Fibroblast of villous mesenchyme (primary cell): ENCODE results near the gene HYI. TPM values are rescaled to one million over a fixed set of nuclear protein-coding genes. Genes with fewer than 3 reads are reported as not detected.

ENCODE experiments used
- DNase-seq: peaks from one replicate; pipeline ENCODE4 v3.0.0-alpha.2; 2010; ENCODE audit warnings: low read depth
- H3K4me3 ChIP-seq: 2 replicates; pipeline ENCODE4 v1.5.1; 2011; ENCODE audit warnings: low read depth, mild to moderate bottlenecking, low read length
- CTCF ChIP-seq: IDR thresholded peaks from 2 replicates; pipeline ENCODE4 v1.5.1; 2012; ENCODE audit warnings: low read depth, mild to moderate bottlenecking, low read length; ENCODE audit not compliant: insufficient read depth
- small RNA-seq: library from RNA; depleted of rRNA; stranded (forward); fragments of <200 nt; gene quantifications from one replicate; pipeline ENCODE3, GENCODE V24; 2012
- total RNA-seq: library from RNA; depleted of rRNA; stranded (reverse); fragments of >200 nt; gene quantifications from 2 replicates; pipeline ENCODE4 v1.2.3, GENCODE V29; 2012

The HYI gene
- total RNA-seq, 1 donor, result 43.6 TPM

GRCh38 chr1:43405876-43406234 lies 47.9 kb downstream of the HYI start:
- H3K4me3 ChIP-seq, result no peak overlapping the region
- no peak for TF ChIP-seq CTCF
- DNase-seq, result no peak

- no peak for TF ChIP-seq CTCF
- peak; percentile 97 for DNase-seq
- H3K4me3 ChIP-seq, result no peak overlapping the region
Measured at GRCh38 chr1:43405219-43405875, 48.4 kb downstream of the HYI start.

- TF ChIP-seq CTCF, result no peak
- DNase-seq, result no peak
Measured at GRCh38 chr1:43404353-43404752, 49.4 kb downstream of the HYI start.

GRCh38 chr1:43402089-43402865 lies 51.5 kb downstream of the HYI start:
- no peak for DNase-seq
- no peak for TF ChIP-seq CTCF
- H3K4me3 ChIP-seq, result no peak overlapping the region

More at GRCh38 chr1:43404353-43404752, 49.4 kb downstream of the HYI start:
- H3K4me3 ChIP-seq, result no peak overlapping the region

Small RNA genes lying within 50 kb of the gene (small RNA-seq; reads per million reads assigned to genes)
- gene MIR6735, result not detected

Other genes starting within 250 kb of the HYI start
- gene TMEM125, start 183.9 kb downstream of the HYI start, total RNA-seq, result under 0.01 TPM in 1 of 2 replicates, not detected in the other
- not detected in 2 replicates for gene C1orf210, start 168.3 kb downstream of the HYI start, total RNA-seq
- under 0.01 TPM in 2 replicates for gene TIE1, start 152.9 kb downstream of the HYI start, total RNA-seq
- not detected in 2 replicates for gene MPL, start 116.1 kb downstream of the HYI start, total RNA-seq
- gene CDC20, start 95.0 kb downstream of the HYI start, total RNA-seq, result 34.8 and 51.8 TPM in 2 replicates
- gene ELOVL1, start 85.9 kb downstream of the HYI start, total RNA-seq, result 43.2 and 51.0 TPM in 2 replicates
- gene MED8, start 64.1 kb downstream of the HYI start, total RNA-seq, result 69.3 and 79.5 TPM in 2 replicates
- gene SZT2, start 64.0 kb downstream of the HYI start, total RNA-seq, result 35.4 and 38.7 TPM in 2 replicates
- gene PTPRF, start 77.0 kb upstream of the HYI start, total RNA-seq, result 42.7 and 53.8 TPM in 2 replicates
- 43.2 and 52.7 TPM in 2 replicates for gene KDM4A, start 196.2 kb upstream of the HYI start, total RNA-seq